ENCODE results near the gene BRAT1.

BRAT1 gene

DNA sequence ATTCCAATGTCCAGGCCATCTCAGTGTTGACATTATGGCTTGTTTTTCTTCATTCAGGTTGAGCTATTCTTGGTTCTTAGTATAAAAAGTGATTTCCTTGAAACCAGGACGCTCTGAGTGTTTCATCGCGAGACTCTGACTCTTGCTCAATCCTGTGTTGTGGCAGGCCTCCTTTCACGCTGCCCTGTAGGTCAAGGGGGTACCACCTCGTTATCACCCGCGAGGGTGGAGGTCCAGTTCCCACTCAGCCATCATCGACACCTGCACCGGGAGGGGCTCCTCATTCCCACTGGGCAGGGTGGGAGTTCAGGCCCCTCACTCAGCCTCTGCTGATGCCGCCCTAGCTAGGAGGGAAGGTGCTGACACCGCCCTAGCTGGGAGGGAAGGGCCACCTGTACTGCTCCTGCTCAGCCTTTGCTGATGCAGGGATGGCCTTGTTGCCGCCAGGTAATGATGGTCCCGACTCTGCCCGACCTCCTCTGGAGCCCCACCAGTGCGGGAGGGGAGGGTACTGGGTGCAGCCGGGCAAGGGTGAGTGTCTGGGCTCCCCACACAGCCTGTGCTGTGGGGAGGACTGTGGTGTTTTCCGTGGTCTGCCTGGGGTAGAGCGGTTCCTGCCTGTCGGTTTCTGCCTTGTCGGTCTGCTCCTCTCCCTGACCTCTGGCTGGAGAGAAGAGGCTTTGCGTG lies 19.9 kb upstream of the BRAT1 start:
- TF ChIP-seq, protein P1, sequence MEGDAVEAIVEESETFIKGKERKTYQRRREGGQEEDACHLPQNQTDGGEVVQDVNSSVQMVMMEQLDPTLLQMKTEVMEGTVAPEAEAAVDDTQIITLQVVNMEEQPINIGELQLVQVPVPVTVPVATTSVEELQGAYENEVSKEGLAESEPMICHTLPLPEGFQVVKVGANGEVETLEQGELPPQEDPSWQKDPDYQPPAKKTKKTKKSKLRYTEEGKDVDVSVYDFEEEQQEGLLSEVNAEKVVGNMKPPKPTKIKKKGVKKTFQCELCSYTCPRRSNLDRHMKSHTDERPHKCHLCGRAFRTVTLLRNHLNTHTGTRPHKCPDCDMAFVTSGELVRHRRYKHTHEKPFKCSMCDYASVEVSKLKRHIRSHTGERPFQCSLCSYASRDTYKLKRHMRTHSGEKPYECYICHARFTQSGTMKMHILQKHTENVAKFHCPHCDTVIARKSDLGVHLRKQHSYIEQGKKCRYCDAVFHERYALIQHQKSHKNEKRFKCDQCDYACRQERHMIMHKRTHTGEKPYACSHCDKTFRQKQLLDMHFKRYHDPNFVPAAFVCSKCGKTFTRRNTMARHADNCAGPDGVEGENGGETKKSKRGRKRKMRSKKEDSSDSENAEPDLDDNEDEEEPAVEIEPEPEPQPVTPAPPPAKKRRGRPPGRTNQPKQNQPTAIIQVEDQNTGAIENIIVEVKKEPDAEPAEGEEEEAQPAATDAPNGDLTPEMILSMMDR (IDR thresholded peaks at IDR 0.05), result no peak
- no peak for DNase-seq (ENCODE audit: low spot score)

DNA sequence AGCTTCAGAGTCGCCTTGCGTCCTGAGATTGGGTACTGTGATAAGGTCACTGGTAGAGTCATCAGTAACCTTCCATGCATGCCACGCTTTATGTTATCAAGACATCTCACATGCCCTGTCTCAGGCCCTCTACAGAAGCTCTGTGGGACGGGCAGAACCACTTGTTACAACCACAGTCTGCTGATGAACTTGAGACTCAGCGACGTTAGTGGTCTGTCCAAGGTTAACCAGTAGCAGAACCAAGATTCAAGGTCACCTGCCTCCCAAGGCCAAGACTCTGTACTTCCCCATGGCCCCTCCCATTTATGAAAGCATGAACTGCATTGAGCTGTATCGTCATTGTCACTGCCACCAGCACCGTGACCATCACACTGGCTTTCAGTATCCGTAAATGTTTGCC lies 18.4 kb upstream of the BRAT1 start:
- TF ChIP-seq, protein P1 (IDR thresholded peaks at IDR 0.05), result no peak
- no peak overlapping the region for H3K4me3 ChIP-seq
- DNase-seq (ENCODE audit: low spot score), result no peak
- no peak overlapping the region for H3K27ac ChIP-seq

More for the DNA sequence above, 19.9 kb upstream of the BRAT1 start:
- Histone ChIP-seq H3K27ac (no peak overlapping the region), H3K4me3 (no peak overlapping the region)

DNA sequence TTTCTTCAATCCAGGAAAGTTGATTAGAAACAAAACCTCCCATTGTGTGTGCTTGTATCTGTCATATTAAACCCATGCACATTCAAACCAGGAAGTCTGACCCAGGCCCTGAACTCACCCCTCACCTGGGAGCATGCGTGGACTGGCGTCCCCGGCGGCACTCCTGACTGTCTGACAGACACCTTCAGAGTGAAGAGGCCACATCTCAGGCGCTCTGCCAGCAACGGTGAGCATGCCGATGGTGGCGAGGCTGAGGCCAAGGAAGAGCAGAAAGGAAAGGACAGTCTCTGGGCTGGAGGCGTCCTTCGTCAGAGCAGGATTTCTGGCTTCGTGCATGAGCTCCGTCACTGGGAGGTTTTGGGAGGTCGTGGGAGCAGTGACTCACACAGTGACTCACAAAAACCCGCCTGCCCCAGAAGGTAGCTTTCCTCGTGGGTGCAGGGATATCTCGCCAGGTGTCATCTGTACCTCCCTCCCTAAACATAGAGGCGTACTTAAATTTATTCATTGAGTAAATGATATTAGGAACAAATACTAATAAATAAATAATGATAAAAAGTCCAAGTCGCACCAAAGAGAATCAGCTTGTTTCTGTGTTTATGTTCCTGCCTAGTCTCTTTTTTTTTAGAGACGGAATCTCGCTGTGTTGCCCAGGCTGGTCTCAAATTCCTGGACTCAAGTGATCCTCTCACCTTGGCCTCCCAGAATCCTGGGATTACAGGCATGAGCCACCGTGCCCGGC lies 16.9 kb upstream of the BRAT1 start:
- TF ChIP-seq, protein P1 (IDR thresholded peaks at IDR 0.05), result no peak
- Histone ChIP-seq H3K27ac (no peak overlapping the region), H3K4me3 (no peak overlapping the region)
- DNase-seq (ENCODE audit: low spot score), result no peak

DNA sequence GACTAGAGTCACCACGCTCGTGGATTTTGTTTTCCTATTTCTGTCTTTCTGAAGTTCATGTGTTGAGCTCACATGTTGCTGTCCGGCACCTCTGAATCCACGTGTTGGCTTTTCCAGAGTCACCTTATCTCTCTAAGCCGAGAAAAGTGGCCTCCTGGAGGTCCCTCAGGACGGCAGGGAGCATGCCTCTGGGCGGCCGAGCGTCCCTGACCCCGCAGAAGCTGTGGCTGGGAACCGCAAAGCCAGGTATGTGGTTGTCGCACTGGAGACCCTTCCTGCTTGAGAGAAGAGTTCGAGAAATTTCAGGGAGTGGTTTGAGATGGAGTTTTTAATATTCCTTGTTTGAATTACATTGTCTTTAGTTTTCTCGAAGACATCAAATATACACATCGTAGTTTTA lies 16.1 kb upstream of the BRAT1 start:
- Histone ChIP-seq H3K27ac (no peak overlapping the region), H3K4me3 (no peak overlapping the region)
- DNase-seq (ENCODE audit: low spot score), result no peak
- TF ChIP-seq, protein P1 (IDR thresholded peaks at IDR 0.05), result no peak

DNA sequence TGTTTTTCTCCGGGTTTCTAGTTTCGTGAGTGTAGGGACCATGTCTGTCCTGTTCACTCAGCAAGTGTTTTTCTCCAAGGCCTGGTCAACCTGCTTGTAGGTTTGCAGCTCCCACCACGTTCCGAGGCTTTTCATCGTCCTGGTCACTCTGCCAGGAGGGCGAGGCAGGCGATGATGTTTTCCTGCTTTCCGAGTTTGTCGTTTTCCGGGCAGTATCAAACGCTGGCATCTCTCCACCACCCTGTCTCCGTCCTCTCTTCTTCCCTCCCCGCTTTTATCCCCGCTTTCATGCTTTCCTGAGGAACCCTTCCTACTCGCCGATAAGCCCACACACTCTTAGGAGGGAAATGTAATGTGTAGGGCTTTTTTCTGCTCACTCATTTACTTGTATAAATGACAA lies 14.7 kb upstream of the BRAT1 start:
- Histone ChIP-seq H3K27ac (no peak overlapping the region), H3K4me3 (no peak overlapping the region)
- DNase-seq (ENCODE audit: low spot score), result no peak
- TF ChIP-seq, protein P1 (IDR thresholded peaks at IDR 0.05), result no peak

DNA sequence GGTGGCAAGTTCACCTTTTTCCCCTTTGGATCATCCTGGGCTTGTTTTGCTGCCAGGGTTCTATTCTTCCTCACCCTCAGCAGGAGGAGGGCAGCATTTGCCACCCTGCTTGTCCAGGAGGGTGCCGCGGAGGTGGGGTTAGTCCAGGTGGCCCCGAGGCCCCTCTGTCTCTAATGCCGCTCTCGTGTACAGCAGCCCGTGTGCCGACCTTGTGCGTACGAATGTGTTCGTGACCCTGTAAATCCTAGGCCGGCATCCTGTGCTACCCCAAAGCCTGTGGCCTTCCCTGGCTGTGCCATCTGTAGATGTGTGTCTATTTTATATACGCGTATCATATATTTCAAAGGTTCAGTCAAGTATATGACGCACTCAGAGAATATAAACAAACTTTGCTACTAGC lies 14.1 kb upstream of the BRAT1 start:
- H3K27ac ChIP-seq, result no peak overlapping the region
- H3K4me3 ChIP-seq, result no peak overlapping the region
- no peak for DNase-seq (ENCODE audit: low spot score)
- TF ChIP-seq, protein P1 (IDR thresholded peaks at IDR 0.05), result no peak

Data from coronary artery (tissue), 2 donors.